Suppressor macrophage (primary cell): Measurements from ENCODE around the gene HLX.

Experiments used
- DNase-seq, 4 experiments: peaks; one replicate each; pipeline ENCODE4 v3.0.0-alpha.2; 2020 to 2022

The HLX gene

GRCh38 chr1:220882061-220882891, 3.0 kb downstream of the HLX start:
- DNase-seq: peak; percentile 65 to 91 (median 81)

DNA sequence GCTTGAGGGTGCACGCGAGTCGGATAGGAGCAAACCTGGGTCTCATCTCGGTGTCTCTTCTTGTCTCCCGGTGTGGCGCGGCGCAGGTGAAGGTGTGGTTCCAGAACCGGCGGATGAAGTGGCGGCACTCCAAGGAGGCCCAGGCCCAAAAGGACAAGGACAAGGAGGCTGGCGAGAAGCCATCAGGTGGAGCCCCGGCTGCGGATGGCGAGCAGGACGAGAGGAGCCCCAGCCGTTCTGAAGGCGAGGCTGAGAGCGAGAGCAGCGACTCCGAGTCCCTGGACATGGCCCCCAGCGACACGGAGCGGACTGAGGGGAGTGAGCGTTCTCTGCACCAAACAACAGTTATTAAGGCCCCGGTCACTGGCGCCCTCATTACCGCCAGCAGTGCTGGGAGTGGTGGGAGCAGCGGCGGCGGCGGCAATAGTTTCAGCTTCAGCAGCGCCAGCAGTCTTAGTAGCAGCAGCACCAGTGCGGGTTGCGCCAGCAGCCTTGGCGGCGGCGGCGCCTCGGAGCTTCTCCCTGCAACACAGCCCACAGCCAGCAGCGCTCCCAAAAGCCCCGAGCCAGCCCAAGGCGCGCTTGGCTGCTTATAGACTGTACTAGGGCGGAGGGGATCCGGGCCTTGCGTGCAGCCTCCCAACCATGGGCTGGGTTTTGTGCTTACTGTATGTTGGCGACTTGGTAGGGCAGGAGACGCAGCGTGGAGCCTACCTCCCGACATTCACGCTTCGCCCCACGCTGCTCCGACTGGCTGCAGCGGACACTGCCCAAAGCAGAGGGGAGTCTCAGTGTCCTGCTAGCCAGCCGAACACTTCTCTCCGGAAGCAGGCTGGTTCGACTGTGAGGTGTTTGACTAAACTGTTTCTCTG, 5.1 kb downstream of the HLX start:
- no peak for DNase-seq

DNA sequence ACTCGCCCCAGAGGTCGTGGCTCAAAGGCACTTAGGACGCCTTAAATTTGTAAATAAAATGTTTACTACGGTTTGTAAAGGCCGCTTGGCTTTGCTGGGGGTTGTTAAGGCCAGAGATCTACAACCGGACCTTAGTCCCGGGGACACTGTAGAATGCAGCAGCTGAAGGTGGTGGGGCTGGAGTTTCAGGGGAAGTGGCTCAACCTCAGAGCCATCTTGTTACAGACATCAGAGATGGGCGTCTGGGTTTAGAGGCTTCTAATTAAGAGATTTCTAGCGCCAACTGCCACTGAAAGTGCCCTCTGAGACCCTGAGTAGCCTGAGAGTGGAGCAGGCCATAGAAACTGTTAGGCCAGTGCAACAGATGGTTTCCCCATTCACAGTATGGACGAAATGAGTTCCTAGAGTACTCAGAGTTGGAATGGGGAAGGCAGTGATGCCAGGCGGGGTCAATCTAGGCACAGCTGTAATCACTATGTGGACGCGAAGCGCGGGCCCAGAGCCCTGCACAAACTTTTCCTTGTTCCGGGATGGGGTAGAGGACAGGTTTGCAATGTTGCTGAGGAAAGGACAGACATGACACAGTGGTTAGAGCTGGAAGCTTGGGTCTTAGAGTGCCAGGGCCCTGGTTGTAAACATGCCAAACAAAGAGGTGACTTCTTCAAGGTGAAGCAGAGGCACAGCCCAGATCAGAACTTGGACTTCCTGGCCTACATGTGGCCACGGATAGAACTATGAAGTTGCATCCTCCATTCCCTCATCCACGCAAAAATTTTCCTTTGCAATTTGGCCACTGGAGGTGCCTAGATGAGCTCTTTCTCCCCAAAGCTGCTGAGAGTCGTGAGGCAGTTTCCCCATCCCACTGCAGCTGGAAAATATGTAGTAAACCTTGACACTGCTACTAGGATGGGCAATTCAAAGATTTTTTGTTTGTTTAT, 6.0 kb downstream of the HLX start:
- no peak for DNase-seq

GRCh38 chr1:220885971-220886370, 6.7 kb downstream of the HLX start:
- no peak for DNase-seq

- DNase-seq: no peak
These were observed 7.4 kb downstream of the HLX start for GRCh38 chr1:220886470-220887201.

- DNase-seq: no peak
These were observed 7.9 kb downstream of the HLX start for GRCh38 chr1:220887202-220887519.

DNA sequence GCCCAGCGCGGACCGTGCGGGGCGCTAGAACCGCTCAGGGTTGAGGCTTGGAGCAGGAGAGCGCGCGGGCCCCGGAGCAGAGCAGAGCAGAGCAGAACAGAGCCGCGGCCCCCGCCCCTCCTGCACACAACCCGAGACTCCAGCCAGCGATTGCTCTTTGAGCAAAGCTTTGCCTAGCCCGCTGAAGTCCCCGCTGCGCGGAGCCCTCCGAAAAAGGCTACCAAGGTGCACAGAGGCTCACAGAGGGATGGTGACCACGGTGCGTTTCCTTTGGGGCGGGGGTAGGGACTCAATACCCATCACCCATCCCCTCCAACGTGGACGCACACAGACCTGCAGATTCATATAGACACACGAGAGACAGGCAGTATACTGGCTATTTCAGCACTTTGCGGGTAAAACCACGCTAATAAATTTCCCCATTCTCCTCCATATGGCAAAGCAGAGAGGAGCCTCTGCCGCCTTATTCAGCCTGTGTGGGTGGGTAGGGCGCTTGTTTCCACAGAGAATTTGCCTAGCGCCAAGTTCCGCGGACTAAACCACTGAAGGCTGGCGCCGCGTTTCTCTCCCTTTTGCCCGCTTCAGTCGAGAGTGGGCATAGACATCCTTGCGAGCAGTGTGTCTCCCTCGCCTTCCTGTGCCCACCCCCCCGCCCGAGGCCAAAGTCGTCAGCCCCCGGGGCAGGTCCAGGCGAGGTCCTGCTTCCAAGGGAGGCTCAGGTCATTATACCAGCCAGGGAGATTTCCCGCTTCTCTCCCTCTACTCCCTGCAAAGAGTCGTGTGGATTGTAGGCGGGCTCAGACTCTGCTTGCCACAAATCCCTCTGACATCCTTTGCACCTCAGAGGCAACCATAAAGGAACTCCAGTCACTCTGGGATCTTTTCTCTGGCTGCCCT, 8.5 kb downstream of the HLX start:
- peak; percentile 64 to 85 (median 84) for DNase-seq

DNA sequence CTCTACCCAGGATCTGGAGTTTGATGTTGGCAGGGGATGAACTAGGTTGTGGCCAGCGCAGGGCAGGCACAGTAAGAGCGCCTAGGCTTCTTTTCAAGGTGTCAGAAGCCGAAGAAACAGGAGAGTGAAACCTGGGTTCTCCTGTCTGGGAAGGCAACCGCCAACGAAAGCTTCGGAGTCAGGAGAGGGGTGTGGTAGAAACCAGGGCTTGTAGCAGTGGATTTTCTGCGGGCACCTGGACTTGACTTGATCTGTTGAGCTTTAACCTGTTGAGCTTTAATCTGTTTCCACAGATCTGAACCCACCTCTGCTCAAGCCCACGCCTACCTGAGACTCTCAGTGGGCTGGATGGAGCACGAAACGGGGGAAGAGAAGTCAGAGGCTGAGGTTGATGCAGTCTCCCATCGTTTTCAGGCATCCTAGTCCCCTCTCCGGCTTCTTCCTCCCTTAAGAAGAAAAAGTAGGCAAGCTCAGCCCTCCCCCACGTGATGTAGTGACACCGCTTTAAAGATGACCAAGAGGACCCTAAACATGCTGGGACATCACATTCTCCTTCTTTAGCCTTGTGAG, 9.3 kb downstream of the HLX start:
- no peak for DNase-seq

GRCh38 chr1:220889333-220889732, 10.1 kb downstream of the HLX start:
- no peak for DNase-seq

DNA sequence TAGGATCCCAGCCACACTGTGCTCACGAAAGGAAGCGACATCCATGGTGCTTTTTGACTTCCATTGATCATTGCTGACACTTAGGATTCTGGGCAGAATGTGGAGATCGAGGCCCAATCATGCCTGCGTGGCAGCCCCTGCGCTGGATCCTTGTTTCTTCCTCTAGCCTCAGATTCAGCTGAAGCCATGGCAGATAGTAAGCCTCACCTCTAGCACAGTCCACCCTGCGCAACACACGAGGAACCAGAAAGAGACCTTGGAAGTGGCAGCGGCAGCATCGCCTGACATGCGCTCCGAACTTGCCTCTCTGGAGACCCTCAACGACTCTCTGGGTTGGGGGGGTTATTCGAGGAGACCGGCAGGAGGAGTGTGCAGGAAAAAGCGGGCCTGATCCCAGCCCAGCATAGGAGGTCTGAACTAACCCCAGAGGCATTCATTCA, 10.6 kb downstream of the HLX start:
- DNase-seq: no peak

GRCh38 chr1:220890602-220891001, 11.4 kb downstream of the HLX start:
- DNase-seq: no peak

DNA sequence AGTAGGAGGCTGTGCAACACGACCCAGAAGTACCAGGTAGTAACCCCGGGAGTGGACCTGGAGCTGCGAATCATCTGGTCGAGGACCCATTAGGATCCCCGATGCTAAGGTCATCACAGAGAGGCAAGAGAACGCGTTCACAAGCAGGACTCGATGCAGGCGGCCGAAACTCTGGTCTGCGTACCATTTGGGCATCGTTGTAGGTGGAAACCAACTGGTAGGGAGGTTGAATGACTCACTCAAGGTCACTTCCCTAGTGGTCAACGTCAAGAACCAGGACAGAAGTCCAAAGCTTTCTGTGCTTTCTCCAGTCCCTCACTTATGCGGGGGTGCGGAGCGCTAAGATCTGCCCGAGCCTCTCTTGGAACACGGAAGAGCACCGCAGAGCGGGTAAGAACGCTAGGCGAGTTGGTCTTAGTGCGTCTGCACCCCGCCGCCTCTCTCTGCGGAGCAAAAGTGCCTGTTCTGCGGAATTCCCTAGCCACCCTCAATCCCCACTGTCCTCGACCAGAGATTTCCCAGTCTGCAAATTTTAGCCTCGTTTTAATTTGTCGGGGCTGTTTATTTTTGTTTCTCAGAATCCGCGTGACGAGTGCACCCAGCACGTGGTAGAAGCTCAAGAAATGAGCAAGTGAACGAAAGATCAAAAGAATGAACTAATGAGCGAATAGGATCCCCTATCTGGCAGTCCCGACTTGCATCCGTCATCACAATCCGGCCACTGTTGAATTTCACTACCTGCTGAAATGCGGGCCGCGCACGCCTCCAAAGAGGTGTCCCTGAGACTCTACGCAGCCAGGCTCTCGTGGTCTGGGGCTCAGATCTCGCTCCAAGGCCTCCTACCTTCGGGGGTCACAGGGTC, 12.2 kb downstream of the HLX start:
- DNase-seq: peak; percentile 28 to 56 (median 48)

- no peak for DNase-seq
These were observed 12.8 kb downstream of the HLX start for GRCh38 chr1:220892086-220892376.

DNA sequence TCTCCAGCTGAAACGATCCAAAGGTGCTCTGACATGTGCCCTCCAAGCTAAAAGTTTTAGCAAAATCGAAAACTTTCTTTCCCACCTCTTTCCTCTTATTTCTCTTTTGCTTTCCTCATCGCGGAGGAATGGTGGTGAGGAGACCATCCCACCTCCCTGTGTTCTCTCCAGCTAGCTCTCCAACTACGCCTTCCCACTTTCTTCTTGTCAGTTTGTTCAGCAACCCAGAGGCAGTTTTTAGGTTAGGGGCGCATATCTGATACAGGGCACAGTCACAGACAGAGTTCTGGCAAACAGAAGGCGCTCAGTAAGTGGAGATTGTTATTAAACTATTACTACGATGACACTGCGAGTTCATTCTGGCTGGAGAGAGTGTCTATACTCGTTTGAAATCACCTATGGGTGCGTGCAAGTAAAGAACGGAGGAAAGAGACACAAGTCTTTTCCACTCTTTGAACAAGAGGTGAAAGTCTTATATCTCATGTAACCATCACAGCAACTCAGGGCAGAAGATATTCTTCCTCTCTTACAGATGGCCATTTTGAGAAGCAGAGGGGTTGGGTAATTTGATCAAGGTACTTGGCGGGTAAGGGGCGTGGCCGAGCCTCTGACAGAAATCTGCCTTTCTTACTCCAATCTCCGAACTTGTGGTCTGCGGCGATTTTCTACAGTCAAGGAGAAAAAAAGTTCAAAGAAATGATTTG, 13.9 kb downstream of the HLX start:
- DNase-seq: no peak

DNA sequence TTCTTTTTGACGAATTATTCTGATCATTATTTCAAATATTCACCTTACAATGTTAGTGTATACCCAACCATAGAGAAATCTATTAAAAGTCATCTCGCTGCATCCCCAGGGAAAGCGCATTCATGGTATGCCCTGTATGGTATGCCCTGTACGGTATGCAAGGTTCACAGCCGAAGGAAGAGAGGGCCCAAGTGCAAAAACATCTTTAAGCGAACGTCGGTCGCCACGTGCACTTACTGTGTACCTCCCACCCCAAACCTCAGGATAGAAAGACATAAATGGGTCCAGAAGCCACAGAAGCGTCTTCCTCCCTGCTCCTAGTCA, 14.4 kb downstream of the HLX start:
- no peak for DNase-seq

DNA sequence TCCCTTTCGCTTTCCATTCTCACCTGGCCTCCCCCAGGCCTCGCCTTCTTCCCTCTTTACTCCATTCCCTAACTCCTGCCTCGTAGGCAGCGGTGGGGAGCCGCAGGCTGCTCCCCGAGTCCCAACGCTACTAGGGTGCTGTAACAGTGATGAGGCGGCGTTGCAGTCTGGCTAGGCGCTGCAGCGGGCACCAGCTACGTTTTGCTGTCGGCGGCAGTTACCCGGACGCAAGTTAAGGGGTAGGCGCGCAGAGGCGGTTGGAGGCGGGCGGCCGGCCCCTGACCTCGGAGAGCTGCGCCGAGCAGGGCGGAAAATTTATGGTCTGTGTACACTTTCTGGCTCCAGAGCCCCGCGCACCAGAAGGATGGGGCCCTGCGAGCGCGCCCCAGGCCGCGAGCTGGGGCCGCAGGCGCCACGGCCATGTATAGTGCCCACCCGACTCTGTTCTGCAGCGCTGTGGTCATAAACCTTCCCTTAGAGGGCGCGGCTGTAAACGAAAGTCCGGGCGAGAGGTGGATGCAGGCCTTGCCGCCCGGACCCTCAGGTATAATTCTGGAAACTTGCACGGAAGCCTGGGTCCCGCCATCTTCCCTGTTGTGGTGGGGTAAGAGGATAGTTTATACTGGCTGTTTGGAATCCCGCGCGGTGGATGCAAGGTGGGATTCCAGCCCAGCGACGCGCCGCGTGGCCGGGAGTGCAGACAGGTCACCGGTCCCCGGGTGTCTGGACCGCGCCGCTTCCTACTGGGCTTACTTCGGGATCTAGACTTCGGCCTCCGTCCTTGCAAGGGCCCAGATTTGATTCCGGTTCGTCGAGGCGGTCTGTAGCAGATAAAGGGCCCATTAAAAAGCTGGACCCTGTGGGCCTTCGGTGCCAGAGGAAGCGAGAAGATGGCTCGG, 15.0 kb downstream of the HLX start:
- DNase-seq: peak in 1 of 4 experiments; percentile 37

DNA sequence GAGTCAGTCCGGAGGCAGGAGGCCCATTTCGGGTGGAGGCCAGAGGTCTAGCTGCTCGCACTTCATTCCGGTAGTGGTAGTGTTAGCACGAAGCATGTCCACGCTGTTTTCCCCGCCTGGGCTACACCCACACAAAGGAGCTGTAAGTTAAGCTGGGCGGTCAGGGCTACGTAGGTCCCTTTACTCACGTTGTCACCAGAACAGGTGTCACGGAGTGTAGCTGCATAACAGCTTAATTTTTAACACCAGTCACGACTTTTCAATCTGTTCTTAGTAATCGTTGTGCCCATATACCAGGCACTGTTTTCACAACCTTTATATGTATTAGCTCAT, 15.6 kb downstream of the HLX start:
- DNase-seq: no peak

- no peak for DNase-seq
These were observed 16.2 kb downstream of the HLX start for GRCh38 chr1:220895412-220895946.
